ENCODE data around the gene KATNAL2.

KATNAL2 gene

DNA sequence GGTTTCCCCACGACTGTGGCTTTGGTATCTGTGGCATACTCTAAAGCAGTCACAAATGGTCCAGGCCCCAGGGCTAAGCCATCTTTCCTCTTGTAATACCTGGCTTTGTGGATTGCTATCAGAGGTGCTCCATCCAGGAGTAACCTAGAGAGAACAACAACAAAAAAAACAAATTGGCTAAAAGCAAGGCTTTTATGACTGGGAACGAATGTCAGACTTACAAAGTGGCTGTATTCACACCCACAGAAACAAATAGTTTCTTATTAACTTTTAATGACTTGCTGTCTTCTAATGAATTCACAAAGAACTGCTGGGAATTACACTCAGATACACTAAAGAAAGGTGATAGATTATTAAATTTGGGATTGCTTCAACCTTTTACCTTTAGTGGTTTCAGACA lies 197.8 kb downstream of the KATNAL2 start:
- DNase-seq: no peak

DNA sequence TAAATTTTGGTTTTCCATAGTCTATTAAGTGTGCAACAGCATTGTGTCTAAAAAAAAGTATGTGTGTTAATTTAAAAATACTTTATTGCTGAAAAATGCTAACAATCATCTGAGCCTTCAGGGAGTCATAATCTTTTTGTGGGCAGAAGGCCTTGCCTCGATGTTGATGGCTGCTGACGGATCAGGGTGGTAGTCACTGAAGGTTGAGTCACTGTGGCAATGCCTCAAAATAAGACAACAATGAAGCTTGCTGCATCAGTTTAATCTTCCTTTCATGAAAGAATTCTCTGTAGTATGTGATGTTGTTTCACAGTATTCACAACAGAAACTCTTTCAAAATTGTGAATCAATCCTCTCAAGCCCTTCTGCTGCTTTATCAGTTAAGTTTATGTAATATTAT lies 201.6 kb downstream of the KATNAL2 start:
- DNase-seq: peak; percentile 40

DNA sequence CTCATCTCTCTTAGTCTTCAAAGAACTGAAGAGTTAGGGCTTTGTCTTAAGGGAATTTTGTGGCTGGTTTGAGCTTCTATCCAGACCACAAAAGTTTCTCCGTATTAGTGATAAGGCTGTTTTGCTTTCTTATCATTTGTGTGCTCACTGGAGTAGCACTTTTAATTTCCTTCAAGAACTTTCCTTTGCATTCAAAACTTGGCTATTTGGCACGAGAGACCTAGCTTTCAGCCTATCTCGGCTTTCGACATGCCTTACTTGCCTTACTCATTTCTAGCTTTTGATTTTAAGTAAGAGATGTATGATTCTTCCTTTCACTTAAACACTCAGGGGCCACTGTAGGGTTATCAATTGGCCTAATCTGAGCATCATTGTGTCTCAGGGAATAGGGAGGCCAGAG lies 203.0 kb downstream of the KATNAL2 start:
- no peak for DNase-seq

DNA sequence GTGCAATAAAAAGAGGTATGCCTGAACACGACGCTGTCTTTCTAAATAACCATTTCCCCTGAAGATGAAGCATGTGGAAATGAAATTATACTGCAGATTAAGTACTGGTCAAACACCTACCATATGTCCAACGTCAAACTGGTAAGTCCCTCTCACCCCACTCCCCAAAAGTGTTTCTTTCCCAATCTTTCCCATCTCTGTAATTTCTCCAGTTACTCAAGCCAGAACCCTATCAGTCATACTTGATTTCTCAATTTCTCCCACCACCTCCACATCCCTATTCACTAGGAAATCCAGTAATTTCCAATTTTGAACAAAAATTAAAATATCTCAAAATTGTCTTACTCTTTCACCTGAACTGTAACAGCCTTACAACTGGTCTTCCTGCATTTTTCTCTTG lies 203.7 kb downstream of the KATNAL2 start:
- DNase-seq: no peak

DNA sequence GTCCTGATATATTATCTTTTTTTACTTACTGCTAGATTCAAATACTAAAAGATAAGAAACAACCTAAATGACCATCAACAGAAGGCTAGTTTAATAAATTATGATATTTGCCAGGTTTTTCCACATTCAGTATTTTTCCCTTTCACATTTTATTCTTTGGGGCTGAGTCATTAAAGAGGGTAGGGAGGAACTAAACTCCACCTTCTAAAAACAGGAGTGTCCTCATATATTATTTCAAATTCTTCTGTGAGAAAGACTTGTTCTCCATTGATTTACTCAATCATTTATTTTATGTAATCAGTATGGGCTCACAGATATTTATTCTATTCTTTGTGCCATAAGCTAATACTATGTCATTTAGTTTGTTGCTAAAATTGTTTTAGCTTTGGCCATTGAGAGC lies 223.9 kb downstream of the KATNAL2 start:
- no peak for DNase-seq

DNA sequence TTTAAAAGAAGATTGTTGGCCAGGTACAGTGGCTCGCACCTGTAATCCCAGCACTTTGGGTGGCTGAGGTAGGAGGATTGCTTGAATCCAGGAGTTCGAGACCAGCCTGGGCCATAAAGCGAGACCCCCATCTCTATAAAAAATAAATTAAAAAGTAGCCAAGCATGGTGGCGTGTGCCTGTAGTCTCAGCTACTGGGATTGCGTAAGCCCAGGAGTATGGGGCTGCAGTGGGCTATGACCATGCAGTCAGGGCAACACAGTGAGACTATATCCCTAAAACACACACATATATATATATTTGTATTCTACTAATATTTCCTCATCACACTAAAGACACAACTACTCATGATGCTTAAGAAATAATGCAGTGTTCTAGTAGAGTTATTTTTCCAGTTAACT lies 225.8 kb downstream of the KATNAL2 start:
- DNase-seq: no peak

DNA sequence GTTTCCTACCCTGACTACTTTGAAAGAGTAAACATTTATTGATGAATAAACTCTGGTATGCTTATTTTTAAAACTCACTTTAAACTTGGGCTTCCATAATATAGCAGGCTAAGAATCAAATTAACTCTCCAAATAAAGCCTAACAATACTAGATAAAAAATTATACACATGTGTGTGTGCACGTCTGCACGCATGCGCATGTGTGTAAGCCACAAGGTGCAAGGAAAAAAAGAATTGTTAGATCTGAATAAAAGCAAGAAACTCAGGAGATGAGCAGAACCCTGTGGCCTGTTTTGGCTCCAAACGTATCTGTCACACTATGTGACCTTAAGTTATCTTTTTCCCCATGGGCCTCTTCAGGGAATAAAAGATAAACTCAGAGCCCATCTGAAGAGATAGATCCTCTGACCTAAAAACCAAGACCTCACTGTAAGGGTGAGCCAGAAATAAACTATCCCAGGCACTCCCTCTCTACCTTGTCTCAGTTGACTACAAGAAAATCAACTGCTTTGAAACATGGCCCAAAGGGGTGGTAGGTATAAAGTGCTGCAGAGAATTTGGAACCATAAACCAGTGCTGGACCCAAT lies 226.6 kb downstream of the KATNAL2 start:
- DNase-seq: no peak

DNA sequence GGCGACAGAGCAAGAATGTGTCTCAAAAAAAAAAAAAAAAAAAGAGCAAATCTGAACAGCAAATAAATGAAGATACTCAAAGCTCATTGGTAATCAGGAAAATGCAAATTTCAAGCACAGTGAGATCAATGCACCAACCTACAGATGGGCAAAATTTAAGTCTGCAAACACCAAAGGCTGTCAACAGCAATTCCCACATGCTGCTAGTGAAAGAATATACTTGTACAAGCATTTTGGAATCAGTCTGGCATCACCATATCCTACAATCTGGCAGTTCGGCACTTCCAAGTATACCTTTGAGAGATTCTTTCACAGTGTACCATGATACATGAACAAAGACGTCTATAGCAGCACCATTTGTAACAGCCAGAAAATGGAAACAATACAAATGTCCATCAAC lies 228.8 kb downstream of the KATNAL2 start:
- DNase-seq: no peak

DNA sequence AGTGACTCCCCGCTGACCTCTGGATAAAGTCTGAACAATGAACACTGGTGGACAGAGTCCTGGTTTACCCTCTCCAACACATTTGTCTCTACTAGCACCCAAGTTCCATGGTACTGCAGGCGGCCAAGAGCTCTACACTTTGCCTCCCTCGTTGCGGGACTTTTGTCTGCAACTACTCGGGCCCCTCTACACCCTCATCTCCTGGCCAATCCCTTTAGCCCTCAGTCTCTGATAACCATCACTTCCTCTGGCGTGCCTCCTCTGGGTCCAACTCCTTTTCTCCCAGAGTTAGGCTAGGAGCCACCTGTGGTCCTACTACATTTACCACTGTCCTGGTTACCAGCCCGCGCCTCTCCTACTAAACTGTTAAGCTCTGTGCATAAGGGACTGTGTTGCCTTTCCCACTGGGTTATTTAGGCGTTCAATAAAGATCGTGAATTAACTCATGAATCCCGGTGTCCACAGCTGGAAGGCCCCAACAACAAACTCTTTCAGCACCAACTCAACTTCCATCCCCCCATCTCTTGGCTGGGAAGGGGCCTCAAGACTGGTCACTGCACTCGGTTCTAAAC lies 232.1 kb downstream of the KATNAL2 start:
- DNase-seq: no peak

DNA sequence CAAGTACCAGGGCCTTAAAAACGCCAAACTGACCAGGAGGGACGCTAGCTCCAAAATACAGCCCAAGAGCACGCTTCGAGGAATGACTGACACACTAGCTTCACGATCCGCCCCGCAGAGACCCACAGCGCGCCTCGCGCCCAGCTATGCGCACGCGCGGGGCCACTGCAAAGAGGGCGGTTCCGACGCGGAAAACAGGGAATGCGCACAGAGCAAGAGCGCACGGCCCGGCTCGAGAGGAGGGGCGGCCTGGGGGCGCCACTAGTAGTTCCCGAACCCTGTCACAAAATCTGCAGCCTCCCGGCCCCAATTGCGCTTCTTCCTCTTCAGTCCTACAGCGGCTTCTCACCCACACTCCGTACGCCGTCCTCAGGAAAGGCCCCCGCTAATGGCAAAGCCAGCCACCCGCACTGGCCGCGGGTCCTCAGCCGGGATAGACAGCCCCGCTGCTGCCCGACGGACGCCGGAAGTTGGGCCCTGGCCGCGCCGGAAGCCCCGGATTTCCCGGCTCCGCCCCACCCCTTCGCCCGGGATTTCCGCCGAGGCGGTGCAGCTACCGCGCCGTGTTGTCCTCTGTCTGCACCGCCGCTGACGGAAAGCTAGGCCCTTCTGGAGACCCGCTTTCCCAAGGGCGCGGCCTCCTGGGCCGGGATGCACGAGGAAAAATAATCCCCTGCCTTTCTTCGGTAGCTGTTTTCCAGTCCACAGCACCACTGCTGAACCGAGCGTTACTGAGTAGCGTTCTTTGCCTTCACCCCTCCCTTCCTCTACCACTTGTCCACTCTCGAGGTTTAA lies 232.8 kb downstream of the KATNAL2 start, which contains the start of gene HDHD2:
Gene HDHD2 (minus strand): TSS at position 472 of the 795 bp plus-strand sequence. CDS start 14,061 bp downstream, outside the sequence.
- DNase-seq: peak; percentile 76

DNA sequence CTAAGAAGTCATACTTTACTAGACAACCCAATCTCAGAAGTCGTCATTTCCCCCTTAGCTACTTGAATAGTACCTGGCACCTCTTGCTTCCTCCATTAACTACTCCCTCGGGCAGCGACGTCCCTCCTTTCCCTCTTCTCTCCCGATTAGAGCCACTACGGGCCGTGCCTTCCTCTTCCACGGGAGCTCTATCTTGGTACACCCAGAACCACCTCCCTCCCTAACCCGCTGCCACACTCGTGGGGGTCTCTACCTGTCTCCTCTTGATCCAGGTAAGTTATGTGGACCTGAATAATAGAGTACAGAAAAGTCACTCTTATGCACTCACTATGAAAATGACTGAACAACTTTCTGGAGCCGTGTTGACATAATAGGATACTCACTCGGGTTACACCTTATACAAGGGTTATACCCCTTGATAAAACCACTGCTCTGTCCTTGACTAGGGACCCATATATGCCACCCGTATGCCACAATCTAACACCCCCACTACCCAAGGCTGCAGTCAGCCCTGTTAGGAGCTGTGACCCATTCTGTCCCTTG lies 233.5 kb downstream of the KATNAL2 start:
- no peak for DNase-seq

DNA sequence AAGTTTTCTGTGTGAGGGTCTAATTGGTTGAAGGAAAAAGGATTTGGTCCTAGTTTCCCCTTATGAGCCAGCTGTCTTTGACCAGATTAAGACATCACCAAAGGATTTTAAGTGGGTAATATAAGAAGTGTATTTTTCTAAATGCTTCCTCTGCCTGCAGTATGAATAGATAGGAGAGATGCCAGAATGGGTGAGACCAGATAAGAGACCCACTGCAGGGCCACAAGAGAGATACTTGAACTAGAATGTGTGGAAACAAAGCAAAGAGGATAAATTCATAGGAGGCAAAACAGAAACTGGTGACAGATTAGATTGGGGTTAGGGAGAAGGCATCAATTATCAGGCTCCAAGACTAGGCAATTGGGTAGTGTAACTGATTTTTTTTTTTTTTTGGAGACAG lies 234.0 kb downstream of the KATNAL2 start:
- no peak for DNase-seq

Measured in fibroblast of skin of abdomen (primary cell).